Fibroblast of the aortic adventitia (primary cell): ENCODE data around the gene FOXJ2. TPM values are rescaled to one million over a fixed set of nuclear protein-coding genes. Genes with fewer than 3 reads are reported as not detected.
A peak's percentile ranks its signal among the peaks of the same experiment; 100 is the strongest.
"Not testable (repeated sequence)": the region's sequence is repeated elsewhere in the genome, so short reads cannot be mapped to it uniquely, and the experiment has no call there.

ENCODE experiments used
- DNase-seq: peaks from one replicate; pipeline ENCODE4 v3.0.0-alpha.2; 2010; ENCODE audit warnings: low read depth
- H3K4me3 ChIP-seq: 2 replicates; pipeline ENCODE4 v1.5.1; 2011; ENCODE audit warnings: low read depth, mild to moderate bottlenecking, control low read depth, low read length, moderate library complexity
- total RNA-seq: library from RNA; depleted of rRNA; stranded (reverse); fragments of >200 nt; gene quantifications from 2 replicates; pipeline ENCODE4 v1.2.3, GENCODE V29; 2012; ENCODE audit warnings: low replicate concordance
- TF ChIP-seq, protein P1 (sequence below): IDR thresholded peaks from 2 replicates; pipeline ENCODE4 v1.5.1; 2011; ENCODE audit warnings: mild to moderate bottlenecking, low read length, control low read depth, inconsistent platforms; ENCODE audit not compliant: insufficient read depth

The FOXJ2 gene
- total RNA-seq, 1 donor: 13.8 TPM

DNA sequence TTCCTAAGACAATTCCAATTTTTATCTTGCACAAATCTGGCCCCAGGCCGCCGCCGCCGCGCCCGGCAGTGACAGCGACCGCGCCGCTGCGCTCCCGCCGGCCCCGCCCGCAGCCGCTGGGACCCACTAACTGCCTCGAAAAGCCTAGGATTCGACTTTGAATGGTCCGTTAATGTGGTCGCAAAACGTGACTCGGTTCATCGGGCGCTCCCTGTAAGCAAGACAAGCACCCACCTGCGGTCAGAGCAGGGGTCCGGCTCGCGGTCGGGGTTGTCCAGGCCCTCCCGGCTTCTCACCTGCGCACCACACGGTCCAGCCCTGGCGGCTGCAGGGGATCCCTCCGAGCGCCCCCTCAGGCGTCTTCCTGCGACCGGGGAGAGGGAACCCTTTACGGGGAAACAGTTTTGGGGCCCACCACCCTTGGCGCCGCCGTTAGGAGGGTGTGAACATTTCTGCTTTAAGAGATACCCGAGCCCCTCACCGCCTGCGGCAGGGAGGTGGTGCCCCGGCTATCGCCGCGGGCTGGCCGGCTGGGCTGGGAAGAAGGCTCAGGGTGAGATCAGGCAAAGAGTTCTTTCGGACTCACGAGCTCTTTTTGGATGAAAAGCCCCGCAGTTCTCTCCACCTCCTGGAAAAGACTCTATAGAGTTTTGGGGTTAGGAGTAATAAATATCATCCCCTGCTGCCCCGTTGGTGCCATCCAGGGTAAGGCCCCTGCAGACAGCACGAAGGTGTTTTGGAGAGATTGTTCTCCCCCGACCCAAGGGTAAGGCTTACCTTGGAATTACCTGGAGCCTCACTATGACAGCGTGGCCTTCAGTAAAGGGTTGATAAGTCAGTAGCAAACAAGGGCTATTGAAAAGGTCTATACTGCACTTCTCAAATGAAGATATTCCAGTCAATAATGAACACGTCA, 13.6 kb upstream of the FOXJ2 start:
- H3K4me3 ChIP-seq: peak overlapping the region; percentile 33
- DNase-seq: no peak
- TF ChIP-seq, protein P1, sequence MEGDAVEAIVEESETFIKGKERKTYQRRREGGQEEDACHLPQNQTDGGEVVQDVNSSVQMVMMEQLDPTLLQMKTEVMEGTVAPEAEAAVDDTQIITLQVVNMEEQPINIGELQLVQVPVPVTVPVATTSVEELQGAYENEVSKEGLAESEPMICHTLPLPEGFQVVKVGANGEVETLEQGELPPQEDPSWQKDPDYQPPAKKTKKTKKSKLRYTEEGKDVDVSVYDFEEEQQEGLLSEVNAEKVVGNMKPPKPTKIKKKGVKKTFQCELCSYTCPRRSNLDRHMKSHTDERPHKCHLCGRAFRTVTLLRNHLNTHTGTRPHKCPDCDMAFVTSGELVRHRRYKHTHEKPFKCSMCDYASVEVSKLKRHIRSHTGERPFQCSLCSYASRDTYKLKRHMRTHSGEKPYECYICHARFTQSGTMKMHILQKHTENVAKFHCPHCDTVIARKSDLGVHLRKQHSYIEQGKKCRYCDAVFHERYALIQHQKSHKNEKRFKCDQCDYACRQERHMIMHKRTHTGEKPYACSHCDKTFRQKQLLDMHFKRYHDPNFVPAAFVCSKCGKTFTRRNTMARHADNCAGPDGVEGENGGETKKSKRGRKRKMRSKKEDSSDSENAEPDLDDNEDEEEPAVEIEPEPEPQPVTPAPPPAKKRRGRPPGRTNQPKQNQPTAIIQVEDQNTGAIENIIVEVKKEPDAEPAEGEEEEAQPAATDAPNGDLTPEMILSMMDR: no peak

DNA sequence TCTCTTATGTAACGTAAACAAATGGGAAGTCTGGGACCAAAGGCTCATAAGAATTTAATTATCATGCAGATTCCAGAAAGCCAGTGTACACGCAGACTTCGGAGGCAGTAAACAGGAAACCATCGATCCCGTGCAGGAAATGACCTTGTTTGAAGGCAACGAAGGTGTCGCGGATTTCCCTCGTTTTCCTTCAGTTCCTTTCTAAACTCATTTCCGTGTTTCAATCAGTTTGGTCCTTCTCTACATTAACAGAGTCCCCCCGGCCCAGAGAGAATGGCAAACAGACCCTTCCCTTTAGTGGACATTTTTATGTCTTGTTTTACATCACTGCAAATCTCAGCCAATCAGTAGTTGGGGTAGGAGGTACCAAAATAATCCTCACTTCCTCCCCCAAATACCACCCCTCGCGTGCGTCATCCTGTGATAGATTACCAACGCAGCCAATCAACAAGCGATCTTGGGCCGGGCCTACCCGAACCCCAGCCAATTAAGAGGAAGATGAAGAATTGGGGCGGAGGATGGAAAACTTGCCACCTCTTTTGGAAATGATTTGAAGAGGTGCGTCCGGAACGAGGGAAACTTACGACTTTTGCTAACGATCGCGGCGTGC, 6.1 kb upstream of the FOXJ2 start:
- peak overlapping the region; percentile 89 for H3K4me3 ChIP-seq
- TF ChIP-seq, protein P1: no peak
- DNase-seq: peak; percentile 100

DNA sequence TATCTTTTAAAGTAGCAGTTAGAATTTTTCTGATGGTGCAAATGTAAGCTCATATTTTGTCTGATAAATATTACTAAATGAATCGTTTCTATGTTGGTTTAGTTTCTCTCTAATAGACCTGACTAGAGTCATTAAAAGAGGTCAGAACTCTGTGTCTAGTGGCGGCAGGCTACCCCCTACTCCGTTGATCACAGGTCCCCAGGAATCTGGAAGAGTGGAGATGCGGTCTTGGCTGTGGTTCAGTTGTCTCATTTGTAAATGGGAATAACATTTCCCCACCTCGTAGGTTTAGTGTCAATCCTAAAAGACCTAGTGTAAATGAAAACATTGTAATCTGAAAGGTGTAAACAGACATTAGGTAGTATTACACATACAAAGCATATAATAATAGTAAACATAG, 4.7 kb upstream of the FOXJ2 start:
- no peak for DNase-seq
- TF ChIP-seq, protein P1: no peak
- H3K4me3 ChIP-seq: no peak overlapping the region

DNA sequence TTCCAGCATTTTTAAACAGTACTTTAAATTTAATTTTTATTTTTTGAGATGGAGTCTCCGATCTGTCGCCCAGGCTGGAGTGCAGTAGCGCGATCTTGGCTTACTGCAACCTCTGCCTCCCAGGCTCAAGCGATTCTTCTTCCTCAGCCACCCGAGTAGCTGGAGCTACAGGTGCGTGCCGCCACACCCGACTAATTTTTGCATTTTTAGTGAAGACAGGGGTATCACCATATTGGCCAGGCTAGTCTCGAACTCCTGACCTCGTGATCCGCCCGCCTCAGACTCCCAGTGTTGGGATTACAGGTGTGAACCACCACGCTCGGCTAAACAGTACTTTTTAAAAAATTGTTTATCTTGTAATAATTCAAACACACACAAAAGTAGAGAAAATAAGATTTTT, 4.2 kb upstream of the FOXJ2 start:
- TF ChIP-seq, protein P1: no peak
- no peak for DNase-seq
- H3K4me3 ChIP-seq: no peak overlapping the region

DNA sequence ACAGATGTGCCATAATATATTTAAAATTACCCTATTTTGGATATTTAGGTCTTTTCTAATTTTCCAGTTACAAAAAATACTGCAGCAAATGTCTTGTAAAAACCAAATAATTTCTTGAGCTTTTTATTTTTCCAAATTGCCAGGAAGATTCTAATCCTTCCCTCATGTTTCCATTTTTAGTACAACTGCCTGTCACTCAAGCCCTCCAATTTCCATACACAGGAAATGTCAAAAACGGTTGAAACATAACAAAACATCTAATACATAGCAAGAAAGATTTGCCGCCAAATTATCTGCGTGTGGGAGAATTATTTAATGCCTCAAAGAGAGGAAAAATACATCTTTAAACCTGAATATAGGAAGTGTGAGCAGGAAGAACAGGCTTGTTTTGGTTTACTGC, 2.3 kb upstream of the FOXJ2 start:
- H3K4me3 ChIP-seq: no peak overlapping the region
- TF ChIP-seq, protein P1: no peak
- DNase-seq: no peak

DNA sequence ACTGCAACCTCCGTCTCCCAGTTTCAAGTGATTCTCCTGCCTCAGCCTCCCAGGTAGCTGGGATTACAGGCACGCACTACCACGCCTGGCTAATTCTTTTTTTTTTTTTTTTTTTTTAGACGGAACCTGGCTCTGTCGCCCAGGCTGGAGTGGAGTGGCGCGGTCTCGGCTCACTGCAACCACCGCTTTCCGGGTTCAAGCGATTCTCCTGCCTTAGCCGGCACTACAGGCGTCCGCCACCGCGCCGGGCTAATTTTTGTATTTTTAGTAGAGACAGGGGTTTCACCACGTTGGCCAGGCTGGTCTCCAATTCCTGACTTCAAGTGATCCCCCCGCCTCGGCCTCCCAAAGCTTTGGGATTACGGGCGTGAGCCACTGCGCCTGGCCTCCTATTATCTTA, 1.5 kb upstream of the FOXJ2 start:
- not testable (repeated sequence) for H3K4me3 ChIP-seq

DNA sequence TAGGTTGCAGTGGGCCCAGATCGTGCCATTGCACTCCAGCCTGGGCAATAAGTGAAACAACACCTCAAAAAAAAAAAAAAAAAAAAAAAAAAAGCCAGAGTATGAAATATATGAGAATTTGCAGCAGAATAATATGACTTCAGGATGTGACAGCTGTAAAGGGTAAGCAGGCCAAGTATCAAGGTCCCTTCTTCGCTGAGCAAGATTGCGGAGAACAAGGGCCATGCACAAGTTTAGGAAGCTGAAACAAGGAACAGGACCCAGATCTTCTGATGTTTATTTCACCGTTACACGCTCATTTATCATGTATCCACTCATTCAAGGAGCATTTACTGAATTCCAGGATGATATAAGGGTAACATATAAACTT, 659 bp upstream of the FOXJ2 start:
- TF ChIP-seq, protein P1: no peak
- H3K4me3 ChIP-seq: peak overlapping the region; percentile 72
- DNase-seq: no peak

More for the DNA sequence above, 1.5 kb upstream of the FOXJ2 start:
- not testable (repeated sequence) for DNase-seq
